Right lobe of liver (tissue), 4 donors: ENCODE measurements around the gene SCOC.

Experiments used
- CTCF ChIP-seq, 4 donors: fragments of 200-600 bp in 3 of 4; fragments of 450-650 bp in 1 of 4; IDR thresholded peaks; one replicate each; pipeline versions ENCODE4 v1.5.1 to v1.8.0; 2016 to 2022; ENCODE audit warnings: antibody characterized with exemption in 4 of 4, mild to moderate bottlenecking in 2 of 4
- POLR2A ChIP-seq: fragments of 450-650 bp; IDR thresholded peaks from one replicate; pipeline ENCODE4 v1.6.1; 2017; ENCODE audit warnings: antibody characterized with exemption, mild to moderate bottlenecking
- donor health status: DM: no; HTN: no; CAD: no.
- donor health status: DM: no; HTN: no; CAD: no.
- donor health status: DM: no; HTN: yes; CAD: no.

GRCh38 chr4:140343303-140343702, 30.1 kb upstream of the SCOC start:
- TF ChIP-seq CTCF (IDR thresholded peaks at IDR 0.05): no peak
- no peak for TF ChIP-seq POLR2A
